RWPE1 (cell line): ENCODE data around the gene ZNF831.

Experiments used
- CTCF ChIA-PET: fragments of 350-600 bp; sonication (Branson Sonifier 250); formaldehyde crosslinking; extraction: SDS; loops from one replicate; lab custom pipeline; 2021; lab: Yijun Ruan, JAX
- POLR2A ChIA-PET: fragments of 400-600 bp; formaldehyde crosslinking; extraction: SDS; loops from one replicate; lab custom pipeline; 2020; ENCODE audit warnings: antibody characterized with exemption; ENCODE audit not compliant: low non-redundant PET; lab: Yijun Ruan, JAX
- DNase-seq: peaks from one replicate; pipeline ENCODE4 v3.0.0; 2012; ENCODE audit warnings: low spot score
- H3K27ac ChIP-seq: fragments of 450-650 bp; 2 replicates; pipeline ENCODE4 v1.5.1; 2017
- TF ChIP-seq, protein P1 (sequence below): fragments of 450-650 bp; conservative IDR thresholded peaks from 2 replicates; pipeline ENCODE4 v1.5.1; 2017; ENCODE audit warnings: low read depth, mild to moderate bottlenecking

The ZNF831 gene

DNA sequence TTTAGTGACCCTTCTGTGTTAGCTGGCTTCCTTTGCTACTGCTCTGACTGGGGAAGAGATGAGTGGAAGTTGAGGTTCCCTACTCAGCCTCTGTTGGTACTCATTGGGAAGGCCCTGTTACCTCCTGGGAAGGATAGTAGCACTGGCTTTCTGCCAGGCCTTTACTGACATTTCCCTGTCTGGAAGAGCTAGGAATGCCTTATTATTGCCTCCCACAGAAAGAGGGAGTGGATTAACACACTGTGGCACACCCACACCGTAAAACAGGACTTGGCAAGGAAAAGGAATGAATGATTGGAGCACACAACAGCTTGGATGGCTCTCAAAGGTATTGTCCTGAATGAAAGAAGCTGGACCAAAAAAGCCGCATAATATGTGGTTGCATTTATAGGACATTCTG is 12.2 kb downstream of the ZNF831 start:
- no peak overlapping the region for H3K27ac ChIP-seq
- POLR2A ChIA-PET: no interaction called here
- no peak for DNase-seq
- TF ChIP-seq, protein P1, sequence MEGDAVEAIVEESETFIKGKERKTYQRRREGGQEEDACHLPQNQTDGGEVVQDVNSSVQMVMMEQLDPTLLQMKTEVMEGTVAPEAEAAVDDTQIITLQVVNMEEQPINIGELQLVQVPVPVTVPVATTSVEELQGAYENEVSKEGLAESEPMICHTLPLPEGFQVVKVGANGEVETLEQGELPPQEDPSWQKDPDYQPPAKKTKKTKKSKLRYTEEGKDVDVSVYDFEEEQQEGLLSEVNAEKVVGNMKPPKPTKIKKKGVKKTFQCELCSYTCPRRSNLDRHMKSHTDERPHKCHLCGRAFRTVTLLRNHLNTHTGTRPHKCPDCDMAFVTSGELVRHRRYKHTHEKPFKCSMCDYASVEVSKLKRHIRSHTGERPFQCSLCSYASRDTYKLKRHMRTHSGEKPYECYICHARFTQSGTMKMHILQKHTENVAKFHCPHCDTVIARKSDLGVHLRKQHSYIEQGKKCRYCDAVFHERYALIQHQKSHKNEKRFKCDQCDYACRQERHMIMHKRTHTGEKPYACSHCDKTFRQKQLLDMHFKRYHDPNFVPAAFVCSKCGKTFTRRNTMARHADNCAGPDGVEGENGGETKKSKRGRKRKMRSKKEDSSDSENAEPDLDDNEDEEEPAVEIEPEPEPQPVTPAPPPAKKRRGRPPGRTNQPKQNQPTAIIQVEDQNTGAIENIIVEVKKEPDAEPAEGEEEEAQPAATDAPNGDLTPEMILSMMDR: no peak
- CTCF ChIA-PET: interaction anchor here (0.8 kb wide), 1 partner anchor 10 kb away, joined by 3 read pairs; no protein-coding TSS in a partner anchor

DNA sequence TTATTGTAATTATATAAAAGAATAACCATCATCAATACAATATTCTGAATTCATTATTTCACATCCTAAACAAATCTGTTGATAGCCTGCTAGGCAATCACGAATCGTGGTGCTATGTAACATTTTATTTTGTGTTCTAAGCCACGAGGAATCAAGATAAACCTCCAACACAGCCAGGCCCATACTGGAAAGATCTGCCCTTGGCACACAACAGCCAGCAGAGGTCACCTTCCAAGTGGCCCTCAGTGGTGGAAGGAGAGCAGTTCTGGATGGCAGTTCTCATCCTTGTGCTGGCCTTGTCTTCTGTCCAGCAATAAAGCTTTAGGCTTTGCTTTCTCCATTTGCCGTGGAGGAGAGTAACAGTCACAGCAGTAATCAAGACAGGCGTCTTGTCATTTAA is 13.2 kb downstream of the ZNF831 start:
- DNase-seq: no peak
- H3K27ac ChIP-seq: no peak overlapping the region
- ChIA-PET CTCF (no interaction called here), POLR2A (no interaction called here)
- TF ChIP-seq, protein P1: no peak

DNA sequence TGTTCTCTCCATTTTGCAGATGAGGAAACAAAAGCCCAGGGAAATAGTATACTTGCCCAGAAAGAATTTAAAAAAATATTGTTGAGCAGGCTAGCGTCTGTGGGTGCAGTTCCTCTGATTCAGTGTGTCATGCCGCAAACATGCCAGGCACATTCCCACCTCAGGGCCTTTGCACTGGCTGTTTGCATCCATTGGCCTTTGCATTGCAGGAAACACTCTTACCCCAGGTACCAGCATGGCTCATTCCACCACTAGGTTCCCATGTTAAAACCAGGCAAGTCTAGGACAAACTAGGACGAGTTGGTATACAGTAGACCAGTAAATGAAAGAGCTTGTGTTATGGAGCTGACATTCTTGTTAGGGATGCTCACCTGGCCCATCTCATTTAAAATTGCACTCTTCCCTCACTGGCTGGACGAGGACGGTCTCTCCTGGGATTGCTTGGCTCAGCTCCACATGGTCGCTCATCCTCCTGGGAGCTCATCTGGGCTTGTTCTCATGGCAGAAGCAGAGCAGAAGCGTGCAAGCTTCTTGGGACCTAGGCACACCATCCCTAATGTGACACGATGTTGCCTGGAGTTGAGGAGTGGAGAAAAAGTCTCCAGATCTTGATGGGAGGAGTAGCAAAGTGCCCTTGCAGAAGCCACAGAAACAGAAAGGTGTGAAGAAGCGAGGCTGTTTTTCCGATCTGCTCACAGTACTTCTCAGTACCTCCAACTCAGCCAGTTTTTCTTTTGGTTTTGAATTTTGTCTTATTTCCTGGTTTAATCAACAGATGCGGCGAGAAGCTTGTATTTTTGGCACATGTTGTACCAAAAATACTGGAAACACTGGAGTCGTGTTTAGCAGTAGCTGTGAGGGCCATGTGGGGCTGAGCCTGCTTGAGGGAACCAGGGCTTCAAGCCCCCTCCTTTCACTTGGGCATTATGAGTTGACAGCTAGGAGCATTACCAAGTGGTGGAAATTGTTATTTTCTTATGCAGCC is 13.9 kb downstream of the ZNF831 start:
- POLR2A ChIA-PET: no interaction called here
- no peak for DNase-seq
- TF ChIP-seq, protein P1: no peak
- H3K27ac ChIP-seq: no peak overlapping the region
- CTCF ChIA-PET: no interaction called here

DNA sequence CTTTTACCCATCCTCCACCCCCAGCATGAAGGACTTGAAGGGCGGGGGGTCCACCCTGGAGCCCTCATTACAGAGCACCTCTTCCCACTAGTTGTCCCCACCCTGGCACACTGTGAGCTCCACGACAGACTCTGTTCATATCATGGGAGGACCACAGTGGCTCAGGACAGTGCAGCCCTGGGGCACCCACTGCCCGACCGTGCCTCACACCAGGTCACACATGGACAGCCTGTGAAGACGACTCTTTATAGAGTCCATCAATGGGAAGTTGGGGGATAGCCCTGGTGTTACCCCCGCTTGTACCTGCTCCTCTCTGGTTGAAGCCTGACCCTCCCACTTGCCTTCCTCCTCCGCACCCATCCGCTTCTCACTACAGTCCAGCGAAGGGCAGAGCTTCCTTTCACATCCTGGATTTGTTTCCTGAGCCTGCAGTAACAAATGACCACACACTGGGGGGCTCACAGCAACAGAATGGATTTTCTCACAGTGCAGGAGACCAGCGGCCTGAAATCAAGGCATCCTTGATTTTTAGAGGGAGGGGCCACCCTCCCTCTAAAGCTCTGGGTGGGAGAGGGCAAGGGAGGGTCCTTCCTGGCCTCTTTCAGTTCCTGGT is 15.5 kb downstream of the ZNF831 start:
- TF ChIP-seq, protein P1: no peak
- CTCF ChIA-PET: no interaction called here
- POLR2A ChIA-PET: no interaction called here
- no peak overlapping the region for H3K27ac ChIP-seq
- DNase-seq: no peak

DNA sequence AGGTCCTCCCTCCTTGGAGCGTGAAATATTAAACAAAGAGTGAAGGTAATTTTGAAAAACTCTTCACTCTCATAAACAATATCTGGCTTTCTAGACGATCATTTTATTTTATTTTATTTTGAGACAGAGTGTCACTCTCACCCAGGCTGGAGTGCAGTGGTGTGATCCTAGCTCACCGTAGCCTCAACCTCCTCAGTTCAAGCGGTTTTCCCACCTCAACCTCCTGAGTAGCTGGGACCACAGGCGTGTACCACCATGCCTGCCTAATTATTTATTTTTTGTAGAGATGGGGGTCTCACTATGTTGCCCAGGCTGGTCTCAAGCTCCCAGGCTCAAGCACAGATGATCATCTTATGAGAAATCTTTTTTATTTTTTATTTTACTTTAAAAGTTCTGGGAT is 16.4 kb downstream of the ZNF831 start:
- ChIA-PET POLR2A (no interaction called here), CTCF (no interaction called here)
- H3K27ac ChIP-seq: no peak overlapping the region
- TF ChIP-seq, protein P1: no peak
- DNase-seq: no peak

DNA sequence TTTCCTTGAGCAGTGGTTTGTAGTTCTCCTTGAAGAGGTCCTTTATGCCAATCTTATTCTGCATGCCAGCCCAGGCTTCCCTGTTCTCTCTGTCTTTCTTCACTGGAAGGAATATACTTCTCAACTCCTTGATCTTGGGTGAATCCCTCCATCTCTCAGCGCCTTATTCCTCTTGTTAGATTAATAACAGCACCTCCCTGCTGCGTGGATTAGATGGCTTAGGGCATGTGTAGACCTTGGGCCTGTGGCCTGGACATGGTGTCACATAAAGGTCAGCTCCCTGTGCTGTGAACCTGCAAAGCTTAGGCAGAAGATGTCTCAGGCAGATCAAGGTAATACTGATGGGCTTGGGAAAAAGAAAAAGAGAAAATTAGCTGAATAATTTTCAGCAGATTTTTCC is 18.3 kb downstream of the ZNF831 start:
- TF ChIP-seq, protein P1: no peak
- H3K27ac ChIP-seq: no peak overlapping the region

More for the DNA sequence above, 18.3 kb downstream of the ZNF831 start:
- POLR2A ChIA-PET: no interaction called here
- no peak for DNase-seq
- CTCF ChIA-PET: interaction anchor here (0.6 kb wide), 1 partner anchor 75 kb away, joined by 3 read pairs; no protein-coding TSS in a partner anchor
